HPDE6-E6E7 (cell line): ENCODE results near the gene DENND11.
"Not testable (repeated sequence)": the region's sequence is repeated elsewhere in the genome, so short reads cannot be mapped to it uniquely, and the experiment has no call there.

Source experiments
- DNase-seq: peaks from one replicate; pipeline ENCODE4 v3.0.0; 2011; ENCODE audit warnings: missing footprints; ENCODE audit errors: extremely low spot score

The DENND11 gene

DNA sequence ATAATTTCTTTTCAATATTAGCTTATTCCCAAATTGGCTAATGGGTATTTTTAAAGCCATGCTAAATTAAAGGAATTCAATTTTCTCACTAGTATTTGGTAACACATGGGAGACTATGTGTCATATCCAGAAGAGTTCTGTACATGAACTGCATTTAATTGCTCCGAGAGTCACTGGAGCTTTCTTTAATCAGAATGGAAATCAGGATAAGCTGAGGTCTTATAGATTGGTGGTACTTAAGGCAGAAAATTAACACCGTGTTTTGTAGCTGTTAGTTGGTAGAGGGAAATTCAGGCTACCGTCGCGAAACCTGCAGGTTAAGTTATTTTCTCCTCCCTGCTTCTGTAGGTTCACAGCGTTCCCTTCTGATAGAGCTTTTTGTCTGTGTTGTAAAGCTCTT is 6.4 kb upstream of the DENND11 start, which contains the start of gene WEE2:
WEE2 (plus strand) TSS at position 3 of the 400 bp plus-strand sequence. CDS start 406 bp downstream, outside the sequence.
- no peak for DNase-seq

DNA sequence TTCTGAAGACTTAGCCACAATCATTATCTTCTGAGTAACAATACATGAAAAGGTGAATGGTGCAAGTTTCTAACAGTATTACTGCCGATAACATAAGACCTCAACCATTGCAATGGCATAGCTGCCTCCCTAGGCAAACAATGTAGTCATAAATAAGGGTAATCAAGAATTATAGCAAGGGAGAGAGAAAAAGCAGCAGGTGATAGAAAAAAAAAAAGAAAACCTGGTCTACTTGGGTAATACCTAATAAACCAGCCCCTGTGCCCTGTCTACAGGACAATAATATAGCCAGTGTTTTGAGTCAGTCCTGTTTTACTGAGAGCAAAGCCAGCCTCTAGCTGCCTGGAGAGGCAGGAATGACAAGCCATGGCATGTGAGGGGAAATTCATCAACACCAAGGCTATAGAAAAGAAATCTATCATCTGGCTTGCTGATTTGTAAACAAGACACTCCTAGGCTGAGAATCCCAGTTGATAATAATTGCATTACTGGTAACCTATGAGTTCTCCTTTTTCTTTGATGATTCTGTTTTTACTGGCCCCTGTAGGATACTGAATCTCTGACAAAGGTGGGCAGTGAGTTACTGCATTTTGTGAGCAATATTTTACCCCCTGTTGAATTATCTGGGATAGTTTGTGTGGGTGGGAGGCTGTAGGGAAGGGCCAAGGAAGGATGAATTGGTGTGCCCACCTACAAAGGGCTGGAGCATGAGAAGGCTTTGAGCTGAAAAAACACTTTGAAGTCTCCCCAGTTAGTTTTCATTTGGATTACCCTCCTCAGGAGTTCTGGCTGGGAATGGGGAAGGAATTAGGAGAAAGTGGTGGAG is 4.5 kb upstream of the DENND11 start:
- DNase-seq, result peak; percentile 41

- peak; percentile 7 for DNase-seq
Observed at GRCh38 chr7:141704741-141705140, 2.8 kb upstream of the DENND11 start.

DNA sequence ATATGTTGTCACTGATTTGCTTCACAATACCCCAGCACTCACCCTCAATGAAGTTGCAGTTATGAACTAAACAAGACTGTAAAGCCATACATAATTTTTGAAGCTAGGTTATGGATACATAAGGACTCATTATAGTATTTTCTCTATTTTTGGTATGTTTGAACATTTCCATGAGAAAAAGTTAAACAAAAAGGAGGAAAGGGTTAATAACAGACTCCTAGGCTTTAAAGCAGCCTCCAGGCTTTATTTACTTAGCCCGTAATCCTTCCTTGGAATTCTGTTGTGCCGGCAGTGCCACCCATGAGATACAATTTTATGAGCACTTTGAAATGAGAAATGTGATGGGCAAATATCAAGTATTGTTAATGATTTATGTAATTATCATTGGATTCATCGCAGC is 2.1 kb upstream of the DENND11 start:
- DNase-seq, result no peak

GRCh38 chr7:141702892-141703291 is 926 bp upstream of the DENND11 start:
- no peak for DNase-seq

DNA sequence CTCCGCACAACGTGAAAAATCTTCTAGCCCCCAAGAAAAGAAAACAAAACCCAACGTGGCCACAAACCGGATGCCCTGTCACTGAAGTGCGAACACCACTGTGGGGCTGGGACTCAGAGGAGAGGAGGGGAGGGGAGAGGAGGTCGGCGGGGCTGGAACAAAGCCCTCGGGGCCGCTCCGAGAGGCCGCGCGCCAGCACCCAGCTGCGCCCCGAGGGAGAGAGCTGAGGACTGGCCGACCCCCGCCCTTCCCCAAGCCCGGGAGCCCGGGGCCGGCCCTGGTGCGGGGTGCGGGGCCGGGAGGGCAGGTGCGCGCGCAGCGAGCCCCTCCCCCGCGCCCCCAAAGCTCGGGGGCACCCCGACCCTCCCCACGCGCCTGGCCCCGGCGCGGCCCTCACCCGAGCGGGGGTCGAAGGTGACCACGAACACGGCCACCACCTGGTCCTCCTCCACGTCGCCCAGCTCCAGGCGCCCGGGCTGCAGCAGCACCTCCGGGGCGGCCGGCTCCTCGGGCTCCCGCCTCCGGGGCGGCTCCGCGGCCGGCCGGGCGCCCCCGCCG is 398 bp downstream of the DENND11 start:
- DNase-seq, result peak; percentile 13

GRCh38 chr7:141700848-141701371 is 1.1 kb downstream of the DENND11 start:
- DNase-seq, result no peak

- no peak for DNase-seq
Observed at GRCh38 chr7:141700296-141700847, 1.6 kb downstream of the DENND11 start.

DNA sequence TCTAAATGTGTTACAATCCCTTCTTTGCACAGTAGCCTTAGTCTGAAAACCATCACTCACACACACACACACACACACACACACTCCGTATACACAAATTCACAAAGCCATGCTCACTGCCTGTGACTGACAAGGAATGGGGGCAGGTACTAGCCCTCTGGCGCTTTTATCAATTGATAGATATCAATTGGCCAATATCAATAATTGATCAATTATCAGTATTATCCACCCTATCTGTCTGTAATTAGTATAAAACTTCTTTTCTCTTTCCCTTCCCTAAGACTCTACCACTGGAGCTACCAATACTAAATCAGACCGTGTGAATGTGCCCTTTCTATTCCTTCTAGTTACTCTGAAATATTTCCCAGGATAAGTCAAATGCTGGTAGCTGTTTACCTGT is 2.1 kb downstream of the DENND11 start:
- no peak for DNase-seq

DNA sequence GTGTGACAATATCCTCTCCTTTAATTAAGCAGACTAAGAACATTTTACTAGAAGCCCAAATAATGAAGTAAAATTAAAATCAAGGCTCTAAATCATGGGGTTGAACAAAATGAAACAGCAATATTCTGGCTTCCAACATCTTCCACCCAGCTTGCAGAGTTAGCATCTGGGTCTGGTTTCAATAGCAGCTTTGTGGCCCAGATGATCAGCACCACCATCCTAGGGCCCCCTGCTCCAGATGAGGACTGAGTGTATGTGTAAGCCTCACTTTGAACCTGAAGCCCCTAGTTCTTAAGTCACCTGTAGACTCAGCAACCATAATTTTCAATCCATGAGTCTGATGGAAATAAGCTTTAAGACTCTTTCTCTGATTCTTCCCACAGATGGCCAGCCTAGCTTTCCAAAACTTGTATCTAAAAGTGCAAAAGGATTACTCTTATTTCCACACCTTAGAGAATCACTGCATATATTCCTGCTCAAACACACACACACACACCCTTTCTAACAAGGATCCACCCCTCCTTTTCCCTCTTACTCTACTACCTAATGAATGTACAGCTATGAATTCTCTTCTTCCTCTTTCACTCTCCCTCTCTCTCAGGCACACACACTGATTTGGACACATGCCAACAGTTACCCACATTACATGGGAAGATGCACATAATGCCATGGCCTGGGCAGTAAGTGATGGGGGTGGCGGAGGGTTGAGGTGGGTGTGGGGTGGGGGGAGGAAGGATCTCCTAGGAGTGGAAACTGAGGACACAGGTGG is 3.5 kb downstream of the DENND11 start:
- DNase-seq, result no peak

DNA sequence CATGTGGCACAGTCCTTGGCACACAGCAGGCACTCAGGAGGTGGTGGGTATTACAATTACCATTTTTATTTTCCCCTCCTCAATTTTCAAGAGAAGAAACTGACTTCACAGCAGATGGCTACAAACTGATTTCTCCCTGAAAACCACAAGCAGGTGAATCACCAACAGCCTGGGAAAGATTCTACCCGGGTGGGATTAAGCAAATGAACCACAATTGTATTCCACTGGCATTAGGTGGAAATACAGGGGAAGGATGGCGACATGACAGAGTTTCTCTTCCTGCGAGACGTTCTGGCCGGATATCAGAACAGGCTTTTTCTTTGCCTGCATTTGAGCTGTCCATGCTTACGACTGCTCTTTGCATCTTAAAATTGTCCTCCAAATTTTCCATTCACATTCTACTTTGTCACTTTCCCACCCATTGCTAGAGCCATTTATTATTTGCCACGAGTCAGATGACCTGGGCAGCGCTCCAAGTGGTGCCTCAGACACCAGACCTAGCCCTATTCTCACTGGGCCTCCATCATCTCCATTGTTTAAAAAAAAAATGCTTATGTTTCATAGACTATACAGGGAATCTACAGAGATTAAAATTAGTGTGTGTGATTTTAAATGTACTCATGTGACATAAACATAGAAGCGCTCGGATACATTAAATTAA is 4.6 kb downstream of the DENND11 start:
- DNase-seq, result no peak

- DNase-seq, result no peak
Observed at GRCh38 chr7:141696348-141696747, 5.6 kb downstream of the DENND11 start.

DNA sequence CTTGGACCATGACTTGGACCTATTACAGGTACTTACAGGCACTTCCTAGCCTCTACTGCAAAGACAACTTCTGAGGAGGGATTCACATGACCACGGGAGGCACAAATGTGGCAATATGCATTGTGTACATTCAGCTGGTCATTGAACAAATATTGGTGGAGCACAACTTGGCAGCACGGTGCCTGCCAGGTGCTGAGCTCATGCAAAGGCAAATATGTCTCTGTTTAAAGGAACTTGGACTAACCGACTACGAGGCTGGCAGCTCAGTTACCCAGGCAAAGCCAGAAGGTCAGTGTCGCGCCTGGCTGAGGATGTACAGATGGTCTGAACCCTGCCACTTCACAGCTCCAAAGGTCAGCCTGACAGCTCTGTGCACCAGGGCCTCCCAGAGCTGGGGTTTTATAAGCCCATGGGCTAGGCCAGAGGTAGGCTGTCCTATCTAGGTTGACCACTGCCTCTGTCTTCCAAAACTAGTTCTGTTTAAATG is 6.1 kb downstream of the DENND11 start:
- DNase-seq, result no peak

DNA sequence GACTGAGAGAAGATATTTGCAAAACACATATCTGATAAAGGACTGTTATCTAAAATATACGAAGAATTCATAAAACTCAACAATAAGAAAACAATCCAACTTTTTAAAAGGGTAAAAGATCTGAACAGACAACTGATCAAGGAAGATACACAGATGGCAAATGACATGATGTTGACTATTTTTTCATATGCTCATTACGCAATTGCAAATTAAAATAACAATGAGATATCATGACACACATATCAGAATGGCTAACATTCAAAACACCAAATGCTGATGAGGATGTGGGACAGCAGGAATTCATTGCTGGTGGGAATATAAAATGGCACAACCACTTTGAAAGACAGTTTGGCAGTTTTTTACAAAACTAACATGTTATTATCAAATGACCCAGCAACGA is 8.9 kb downstream of the DENND11 start:
- no peak for DNase-seq

DNA sequence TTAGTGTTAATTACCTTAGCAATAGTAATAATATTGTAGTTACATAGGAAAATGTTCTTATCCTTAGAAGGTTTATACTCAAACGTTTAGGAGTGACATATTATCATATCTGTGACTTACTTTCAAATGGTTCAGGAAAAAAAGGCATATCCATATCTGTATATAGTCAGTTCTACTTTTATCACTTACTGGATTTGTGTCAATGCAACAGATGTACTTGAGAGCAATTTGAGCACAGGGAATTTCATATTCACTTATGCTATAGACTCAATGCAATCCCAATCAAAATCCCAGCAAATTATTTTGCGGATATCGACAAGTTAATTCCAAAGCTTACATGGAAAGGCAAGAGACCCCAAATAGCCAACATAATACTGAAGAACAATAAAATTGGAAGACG is 10.0 kb downstream of the DENND11 start:
- DNase-seq, result no peak

GRCh38 chr7:141691540-141691939 is 10.4 kb downstream of the DENND11 start:
- no peak for DNase-seq

- DNase-seq, result not testable (repeated sequence)
Observed at GRCh38 chr7:141689072-141689825, 12.7 kb downstream of the DENND11 start.

GRCh38 chr7:141688043-141688442 is 13.9 kb downstream of the DENND11 start:
- DNase-seq, result no peak

DNA sequence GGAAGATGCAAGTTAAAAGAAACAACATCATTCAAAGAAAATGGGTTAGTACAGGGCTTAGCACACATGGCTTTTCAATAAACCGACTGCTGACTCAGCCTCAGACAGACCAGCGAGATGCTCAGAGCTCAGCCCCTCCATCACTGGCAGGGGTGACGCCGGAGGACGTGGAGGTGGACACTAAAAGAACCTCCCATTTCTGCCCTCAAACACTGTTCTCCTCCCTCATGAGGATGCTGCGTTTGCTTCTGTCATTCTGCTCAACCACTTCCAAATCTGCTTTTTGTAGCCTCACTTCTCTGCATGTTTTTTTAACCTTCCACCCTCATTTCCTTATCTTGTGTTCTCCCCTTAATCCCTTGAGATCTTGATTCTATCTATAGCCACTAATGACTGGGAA is 15.3 kb downstream of the DENND11 start:
- no peak for DNase-seq

- DNase-seq, result no peak
Observed at GRCh38 chr7:141686074-141686473, 15.9 kb downstream of the DENND11 start.
